Parathyroid adenoma (tissue), 2 donors: ENCODE measurements around the gene CCDC183.
A peak's percentile ranks its signal among the peaks of the same experiment; 100 is the strongest.
"Not testable (repeated sequence)": the region's sequence is repeated elsewhere in the genome, so short reads cannot be mapped to it uniquely, and the experiment has no call there.

ENCODE experiments used
- H2AFZ ChIP-seq: fragments of 300-600 bp; sonication (generic); one replicate; pipeline ENCODE4 v1.7.0; 2017; ENCODE audit warnings: antibody characterized with exemption, mild to moderate bottlenecking
- H3K27ac ChIP-seq: fragments of 300-600 bp; sonication (generic); one replicate; pipeline ENCODE4 v1.7.0; 2017
- H3K27me3 ChIP-seq: fragments of 300-600 bp; sonication (generic); one replicate; pipeline ENCODE4 v1.7.0; 2017; ENCODE audit warnings: low read length; ENCODE audit not compliant: control insufficient read depth, insufficient read depth
- H3K36me3 ChIP-seq: fragments of 300-600 bp; sonication (generic); one replicate; pipeline ENCODE4 v1.7.0; 2017; ENCODE audit warnings: low read length; ENCODE audit not compliant: control insufficient read depth, insufficient read depth
- H3K4me1 ChIP-seq: fragments of 300-600 bp; sonication (generic); one replicate; pipeline ENCODE4 v1.7.0; 2017; ENCODE audit warnings: control low read depth
- H3K4me2 ChIP-seq: fragments of 300-600 bp; sonication (generic); one replicate; pipeline ENCODE4 v1.7.0; 2017; ENCODE audit warnings: low read length
- H3K4me3 ChIP-seq: fragments of 300-600 bp; sonication (generic); one replicate; pipeline ENCODE4 v1.7.0; 2017; ENCODE audit warnings: low read depth, low read length
- H3K79me2 ChIP-seq: fragments of 300-600 bp; sonication (generic); one replicate; pipeline ENCODE4 v1.7.0; 2017; ENCODE audit warnings: control low read depth
- H3K9ac ChIP-seq: fragments of 300-600 bp; sonication (generic); one replicate; pipeline ENCODE4 v1.7.0; 2017; ENCODE audit warnings: mild to moderate bottlenecking
- H3K9me3 ChIP-seq: fragments of 300-600 bp; sonication (generic); one replicate; pipeline ENCODE4 v1.7.0; 2017; ENCODE audit warnings: low read length; ENCODE audit not compliant: control insufficient read depth
- CTCF ChIP-seq: fragments of 300-600 bp; sonication (generic); IDR thresholded peaks from one replicate; pipeline ENCODE4 v1.7.0; 2017; ENCODE audit warnings: antibody characterized with exemption, mild to moderate bottlenecking
- donor health status: primary hyperparathyroidism.

The CCDC183 gene

DNA sequence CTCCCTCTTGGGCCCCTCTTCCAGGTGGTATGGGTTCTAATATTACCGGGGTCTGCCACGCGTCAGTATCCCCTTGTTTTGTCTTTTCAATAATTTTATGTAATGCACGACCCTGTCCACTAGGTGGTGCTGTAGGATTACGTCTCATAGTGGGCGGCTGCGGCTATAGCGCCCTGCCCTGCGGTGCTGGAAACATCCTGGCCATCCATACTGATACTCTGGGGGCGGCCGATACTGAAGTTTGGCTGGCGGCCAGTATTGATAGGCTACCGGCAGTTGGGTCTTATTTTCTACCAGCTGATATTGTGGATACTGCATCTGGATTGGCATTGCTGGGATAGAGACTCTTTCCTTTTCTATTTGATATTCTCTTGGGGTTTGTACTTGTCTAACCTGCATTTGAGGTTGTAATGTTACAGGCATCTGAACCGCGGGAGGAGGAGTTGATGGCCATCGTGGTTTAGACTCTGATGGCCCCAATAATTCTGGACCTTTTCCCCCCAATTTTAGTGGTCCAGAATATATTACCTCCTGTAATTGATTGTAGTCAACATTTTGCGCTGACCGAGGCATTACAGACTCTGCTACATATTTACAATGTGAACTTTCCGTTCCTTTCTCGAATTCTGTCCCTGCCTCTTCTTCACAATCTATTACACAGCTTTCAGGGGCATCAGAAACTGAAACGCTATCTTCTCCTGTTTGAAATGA is 8.3 kb upstream of the CCDC183 start:
- Histone ChIP-seq H3K4me2 (no peak overlapping the region), H2AFZ (no peak overlapping the region), H3K4me1 (peaks cover 7% of the 10 kb centered on the region), H3K9me3 (no peaks in the 10 kb centered on the region), H3K4me3 (no peak overlapping the region), H3K27me3 (no peaks in the 10 kb centered on the region), H3K27ac (no peak overlapping the region), H3K36me3 (no peaks in the 10 kb centered on the region), H3K79me2 (no peaks in the 10 kb centered on the region), H3K9ac (no peak overlapping the region)
- TF ChIP-seq CTCF: peak; percentile 71

- H3K4me3 ChIP-seq, H3K27ac ChIP-seq, H3K36me3 ChIP-seq, H3K4me2 ChIP-seq, H3K9me3 ChIP-seq, H3K9ac ChIP-seq, H3K4me1 ChIP-seq, H2AFZ ChIP-seq, H3K27me3 ChIP-seq, H3K79me2 ChIP-seq: not testable (repeated sequence)
Observed at GRCh38 chr9:136788644-136789522, 7.3 kb upstream of the CCDC183 start.

GRCh38 chr9:136789523-136789937 is 6.6 kb upstream of the CCDC183 start:
- H3K4me3 ChIP-seq: no peak overlapping the region
- no peaks in the 10 kb centered on the region for H3K36me3 ChIP-seq
- no peak overlapping the region for H2AFZ ChIP-seq
- no peak overlapping the region for H3K27ac ChIP-seq
- H3K79me2 ChIP-seq: no peaks in the 10 kb centered on the region
- no peak overlapping the region for H3K4me2 ChIP-seq
- peaks cover 7% of the 10 kb centered on the region for H3K4me1 ChIP-seq
- no peak for TF ChIP-seq CTCF
- no peak overlapping the region for H3K9ac ChIP-seq
- no peaks in the 10 kb centered on the region for H3K9me3 ChIP-seq
- H3K27me3 ChIP-seq: no peaks in the 10 kb centered on the region

- no peaks in the 10 kb centered on the region for H3K9me3 ChIP-seq
- peak within 1 kb of the TSS; percentile 37 for H3K9ac ChIP-seq
- no peak for TF ChIP-seq CTCF
- peak within 1 kb of the TSS; percentile 99 for H3K4me2 ChIP-seq
- H2AFZ ChIP-seq: peak within 1 kb of the TSS; percentile 83
- peak within 1 kb of the TSS; percentile 97 for H3K4me3 ChIP-seq
- H3K27me3 ChIP-seq: no peaks in the 10 kb centered on the region
- no peaks in the 10 kb centered on the region for H3K36me3 ChIP-seq
- no peaks in the 10 kb centered on the region for H3K79me2 ChIP-seq
- H3K4me1 ChIP-seq: peaks cover 7% of the 10 kb centered on the region
- H3K27ac ChIP-seq: peak within 1 kb of the TSS; percentile 95
Observed at GRCh38 chr9:136790640-136791515, 5.3 kb upstream of the CCDC183 start, which contains the start of gene TMEM141. TSS of gene TMEM141 (plus strand) at chr9:136791344. CDS start at chr9:136791371, 27 bp downstream.
